ENCODE measurements around the gene NXPH3. TPM values are rescaled to one million over a fixed set of nuclear protein-coding genes. Genes with fewer than 3 reads are reported as not detected.

NXPH3 gene
- total RNA-seq, 2 donors from 2014 or later = 4.7 to 15.5 TPM

GRCh38 chr17:49588726-49589576, 13.3 kb downstream of the NXPH3 start:
- TF ChIP-seq POLR2AphosphoS5 (IDR thresholded peaks at IDR 0.05) (no peak), POLR2A (IDR thresholded peaks at IDR 0.05) (no peak)
- TF ChIP-seq, protein P1, sequence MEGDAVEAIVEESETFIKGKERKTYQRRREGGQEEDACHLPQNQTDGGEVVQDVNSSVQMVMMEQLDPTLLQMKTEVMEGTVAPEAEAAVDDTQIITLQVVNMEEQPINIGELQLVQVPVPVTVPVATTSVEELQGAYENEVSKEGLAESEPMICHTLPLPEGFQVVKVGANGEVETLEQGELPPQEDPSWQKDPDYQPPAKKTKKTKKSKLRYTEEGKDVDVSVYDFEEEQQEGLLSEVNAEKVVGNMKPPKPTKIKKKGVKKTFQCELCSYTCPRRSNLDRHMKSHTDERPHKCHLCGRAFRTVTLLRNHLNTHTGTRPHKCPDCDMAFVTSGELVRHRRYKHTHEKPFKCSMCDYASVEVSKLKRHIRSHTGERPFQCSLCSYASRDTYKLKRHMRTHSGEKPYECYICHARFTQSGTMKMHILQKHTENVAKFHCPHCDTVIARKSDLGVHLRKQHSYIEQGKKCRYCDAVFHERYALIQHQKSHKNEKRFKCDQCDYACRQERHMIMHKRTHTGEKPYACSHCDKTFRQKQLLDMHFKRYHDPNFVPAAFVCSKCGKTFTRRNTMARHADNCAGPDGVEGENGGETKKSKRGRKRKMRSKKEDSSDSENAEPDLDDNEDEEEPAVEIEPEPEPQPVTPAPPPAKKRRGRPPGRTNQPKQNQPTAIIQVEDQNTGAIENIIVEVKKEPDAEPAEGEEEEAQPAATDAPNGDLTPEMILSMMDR (IDR thresholded peaks at IDR 0.05) = no peak
- Histone ChIP-seq H3K36me3 (no peaks in the 10 kb centered on the region), H3K4me3 (no peak overlapping the region), H3K9me3 (no peaks in the 10 kb centered on the region), H3K4me1 (replicated peaks) (no peaks in the 10 kb centered on the region), H3K27ac (no peak overlapping the region), H3K27me3 (replicated peaks; ENCODE audit: insufficient read depth) (no peaks in the 10 kb centered on the region)
- WGBS = 56% methylated on average over 8 of the region's 8 CpGs
- intact Hi-C loops (cut with DNase I) = no loop called here
- no peak for DNase-seq (ENCODE audit: low spot score)

GRCh38 chr17:49589577-49589927, 13.9 kb downstream of the NXPH3 start:
- Histone ChIP-seq H3K4me1 (replicated peaks) (no peaks in the 10 kb centered on the region), H3K4me3 (no peak overlapping the region), H3K27ac (no peak overlapping the region), H3K27me3 (replicated peaks; ENCODE audit: insufficient read depth) (no peaks in the 10 kb centered on the region), H3K36me3 (no peaks in the 10 kb centered on the region), H3K9me3 (no peaks in the 10 kb centered on the region)
- TF ChIP-seq POLR2AphosphoS5 (IDR thresholded peaks at IDR 0.05) (no peak), POLR2A (IDR thresholded peaks at IDR 0.05) (no peak)
- TF ChIP-seq, protein P1 (IDR thresholded peaks at IDR 0.05) = no peak
- intact Hi-C loops (cut with DNase I) = no loop called here
- DNase-seq (ENCODE audit: low spot score) = no peak
- 81% methylated on average over 2 of the region's 2 CpGs for WGBS

- DNase-seq (ENCODE audit: low spot score) = no peak
- no peaks in the 10 kb centered on the region for H3K4me1 ChIP-seq (replicated peaks)
- intact Hi-C loops (cut with DNase I) = no loop called here
- TF ChIP-seq, protein P1 (IDR thresholded peaks at IDR 0.05) = no peak
- TF ChIP-seq POLR2AphosphoS5 (IDR thresholded peaks at IDR 0.05) (no peak), POLR2A (IDR thresholded peaks at IDR 0.05) (no peak)
- no peak overlapping the region for H3K4me3 ChIP-seq
- WGBS = 100% methylated on average over 4 of the region's 4 CpGs
- no peaks in the 10 kb centered on the region for H3K36me3 ChIP-seq
- H3K27me3 ChIP-seq (replicated peaks; ENCODE audit: insufficient read depth) = no peaks in the 10 kb centered on the region
- H3K9me3 ChIP-seq = no peaks in the 10 kb centered on the region
- no peak overlapping the region for H3K27ac ChIP-seq
These were observed 15.2 kb downstream of the NXPH3 start for GRCh38 chr17:49590874-49591273.

DNA sequence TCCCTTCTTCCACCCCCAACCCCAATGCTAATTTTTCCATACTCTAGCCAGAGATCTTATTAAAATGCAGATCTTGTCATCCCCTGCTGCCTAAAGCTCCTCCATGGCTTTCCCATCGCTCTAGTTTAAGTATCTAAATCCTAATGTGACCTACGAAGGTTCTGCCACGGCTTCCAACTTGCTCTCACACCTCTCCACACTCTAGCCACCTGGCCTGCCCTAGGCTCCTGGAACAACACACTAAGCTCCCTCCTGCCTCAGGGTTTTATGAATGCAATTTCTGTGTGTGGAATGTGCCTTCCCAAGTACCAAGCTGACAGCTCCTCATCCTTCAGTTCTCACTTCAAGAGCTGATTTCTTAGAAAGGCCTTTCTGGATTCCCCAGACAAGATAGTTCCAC, 16.6 kb downstream of the NXPH3 start:
- Histone ChIP-seq H3K36me3 (no peaks in the 10 kb centered on the region), H3K27me3 (replicated peaks; ENCODE audit: insufficient read depth) (no peaks in the 10 kb centered on the region), H3K4me3 (no peak overlapping the region), H3K9me3 (no peaks in the 10 kb centered on the region), H3K4me1 (replicated peaks) (no peaks in the 10 kb centered on the region), H3K27ac (no peak overlapping the region)
- intact Hi-C loops (cut with DNase I) = no loop called here
- TF ChIP-seq, protein P1 (IDR thresholded peaks at IDR 0.05) = no peak
- TF ChIP-seq POLR2AphosphoS5 (IDR thresholded peaks at IDR 0.05) (no peak), POLR2A (IDR thresholded peaks at IDR 0.05) (no peak)
- no peak for DNase-seq (ENCODE audit: low spot score)
- WGBS = 88% methylated on average over 3 of the region's 3 CpGs

GRCh38 chr17:49595328-49595727, 19.7 kb downstream of the NXPH3 start:
- no peak for TF ChIP-seq POLR2AphosphoS5 (IDR thresholded peaks at IDR 0.05)
- TF ChIP-seq, protein P1 (IDR thresholded peaks at IDR 0.05) = no peak
- TF ChIP-seq POLR2A (IDR thresholded peaks at IDR 0.05) = no peak
- Histone ChIP-seq H3K9me3 (no peaks in the 10 kb centered on the region), H3K27me3 (replicated peaks; ENCODE audit: insufficient read depth) (no peaks in the 10 kb centered on the region), H3K36me3 (no peaks in the 10 kb centered on the region), H3K27ac (no peak overlapping the region), H3K4me1 (replicated peaks) (peaks cover 10% of the 10 kb centered on the region), H3K4me3 (no peak overlapping the region)
- intact Hi-C loops (cut with DNase I) = no loop called here
- 90% methylated on average over 4 of the region's 4 CpGs for WGBS
- no peak for DNase-seq (ENCODE audit: low spot score)

All from prostate gland (tissue), 2 donors.